ENCODE data around the gene GATA5. TPM values are rescaled to one million over a fixed set of nuclear protein-coding genes. Genes with fewer than 3 reads are reported as not detected.

Gene GATA5
- total and polyA plus RNA-seq, 10 of the 15 experiments (the other 5 are each of a cell fraction or from before 2014, with no cell fraction given): not detected

DNA sequence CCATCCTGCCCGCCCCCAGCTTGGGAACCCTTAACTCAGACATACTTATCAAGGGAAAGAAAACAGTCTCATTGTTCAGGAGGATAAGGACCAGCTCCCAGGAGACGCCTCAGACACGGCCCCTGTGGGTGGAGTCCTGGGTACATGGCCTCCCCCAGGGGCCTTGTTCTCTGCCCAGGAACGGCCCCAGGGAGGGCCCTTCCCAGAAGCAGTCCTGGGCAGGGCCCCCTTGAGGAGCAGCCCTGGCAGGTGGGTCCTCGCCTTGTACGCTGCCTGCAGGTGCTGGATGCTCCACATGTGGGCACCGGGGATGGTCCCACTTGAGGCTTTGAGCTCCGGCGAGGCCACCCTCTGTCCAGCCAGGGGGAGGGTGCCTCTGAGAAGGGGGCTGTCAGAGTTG is 4.5 kb upstream of the GATA5 start:
- Histone ChIP-seq H3K79me2 (ENCODE audit: control insufficient read depth, insufficient read depth, low read length) (no peaks in the 10 kb centered on the region), H3K27me3 (replicated peaks in 1 of 2; ENCODE audit: control insufficient read depth in 2 of 2, insufficient read depth in 2 of 2, low read length in 1 of 2) (peaks cover 14 to 25% of the 10 kb centered on the region in 2 experiments), H3K27ac (ENCODE audit: control insufficient read depth, insufficient read depth) (no peak overlapping the region), H3K9me3 (replicated peaks; ENCODE audit: control insufficient read depth, insufficient read depth, low read length) (no peaks in the 10 kb centered on the region), H3K36me3 (ENCODE audit: control insufficient read depth in 2 of 2, insufficient read depth in 2 of 2, low read length in 1 of 2) (no peaks in the 10 kb centered on the region), H3K9ac (ENCODE audit: control insufficient read depth, insufficient read depth, low read length) (no peak overlapping the region), H3K4me1 (ENCODE audit: control insufficient read depth, insufficient read depth, low read length) (no peaks in the 10 kb centered on the region), H3K4me3 (no peak overlapping the region), H2AFZ (ENCODE audit: control insufficient read depth, low read depth, low read length) (no peak overlapping the region), H4K20me1 (ENCODE audit: control insufficient read depth, insufficient read depth) (no peaks in the 10 kb centered on the region), H3K4me2 (ENCODE audit: control insufficient read depth, insufficient read depth) (no peak overlapping the region)
- SMC1A ChIA-PET (ENCODE audit: uncharacterized antibody, unreplicated experiment): no interaction called here
- TF ChIP-seq RBBP5 (conservative IDR thresholded peaks at IDR 0.05) (no peak), ZBED1 (IDR thresholded peaks at IDR 0.05; ENCODE audit: borderline replicate concordance) (no peak), KLF5 (IDR thresholded peaks at IDR 0.05; ENCODE audit: partially characterized antibody) (no peak), SUPT20H (IDR thresholded peaks at IDR 0.05; ENCODE audit: borderline replicate concordance, control insufficient read depth, low read depth, low read length) (no peak), EZH2 (IDR thresholded peaks at IDR 0.05; ENCODE audit: borderline replicate concordance, control insufficient read depth, low read depth, low read length) (no peak), SMC3 (IDR thresholded peaks at IDR 0.05; ENCODE audit: borderline replicate concordance, low read length) (no peak), TARDBP (IDR thresholded peaks at IDR 0.05; ENCODE audit: borderline replicate concordance) (no peak)
- RAD21 ChIA-PET (ENCODE audit: unreplicated experiment): no interaction called here
- intact Hi-C loops (cut with micrococcal nuclease; ENCODE audit: unreplicated experiment) (no loop called here), in situ Hi-C loops (cut with MboI) (no loop called here)
- WGBS (ENCODE audit: insufficient coverage, insufficient replicate concordance, low lambda C conversion rate, missing lambda C conversion rate): 3% methylated on average over 9 of the region's 9 CpGs
- ATAC-seq (no peak), DNase-seq (ENCODE audit: low read depth, low spot score) (no peak), FAIRE-seq (no peak)
- POLR2A ChIA-PET: no interaction called here
- CTCF ChIA-PET: no interaction called here
- BruUV-seq (replicated peaks): no TSS peak

DNA sequence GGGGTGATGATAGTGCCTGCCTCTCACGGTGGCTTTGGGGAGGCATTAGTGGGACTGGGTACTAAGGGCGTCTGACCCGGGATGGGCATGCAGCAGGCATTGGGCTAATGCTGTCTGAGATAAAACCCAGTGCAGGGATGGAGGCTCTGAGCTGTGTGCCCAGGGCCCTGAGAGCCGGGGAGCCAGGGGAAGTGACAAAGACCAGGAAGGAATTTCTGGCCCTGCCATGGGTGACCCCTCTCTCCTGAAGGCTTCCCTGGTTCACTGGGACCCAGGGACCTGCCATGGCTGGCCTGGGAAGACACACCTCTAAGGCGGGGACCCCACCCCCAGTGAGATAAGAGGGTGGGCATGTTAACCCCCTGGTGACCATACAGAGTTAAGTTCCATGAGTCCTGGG is 3.9 kb upstream of the GATA5 start:
- DNase-seq (ENCODE audit: low read depth, low spot score): no peak
- no peak overlapping the region for H2AFZ ChIP-seq (ENCODE audit: control insufficient read depth, low read depth, low read length)
- no peak overlapping the region for H3K4me2 ChIP-seq (ENCODE audit: control insufficient read depth, insufficient read depth)
- 2% methylated on average over 5 of the region's 5 CpGs for WGBS (ENCODE audit: insufficient coverage, insufficient replicate concordance, low lambda C conversion rate, missing lambda C conversion rate)
- H3K4me3 ChIP-seq: no peak overlapping the region
- H3K9me3 ChIP-seq (replicated peaks; ENCODE audit: control insufficient read depth, insufficient read depth, low read length): no peaks in the 10 kb centered on the region
- CTCF ChIA-PET: no interaction called here
- no peak for ATAC-seq
- in situ Hi-C loops (cut with MboI): no loop called here
- no peaks in the 10 kb centered on the region for H3K36me3 ChIP-seq (ENCODE audit: control insufficient read depth in 2 of 2, insufficient read depth in 2 of 2, low read length in 1 of 2)
- intact Hi-C loops (cut with micrococcal nuclease; ENCODE audit: unreplicated experiment): no loop called here
- SMC1A ChIA-PET (ENCODE audit: uncharacterized antibody, unreplicated experiment): no interaction called here
- H3K79me2 ChIP-seq (ENCODE audit: control insufficient read depth, insufficient read depth, low read length): no peaks in the 10 kb centered on the region
- H3K9ac ChIP-seq (ENCODE audit: control insufficient read depth, insufficient read depth, low read length): no peak overlapping the region
- H3K4me1 ChIP-seq (ENCODE audit: control insufficient read depth, insufficient read depth, low read length): no peaks in the 10 kb centered on the region
- no TSS peak for BruUV-seq (replicated peaks)
- no peak for TF ChIP-seq CBFB (IDR thresholded peaks at IDR 0.05; ENCODE audit: low read depth)
- no peak for TF ChIP-seq BACH1 (IDR thresholded peaks at IDR 0.05; ENCODE audit: borderline replicate concordance)
- no peak for TF ChIP-seq ATF7 (IDR thresholded peaks at IDR 0.05; ENCODE audit: low read depth)
- TF ChIP-seq RFX5 (IDR thresholded peaks at IDR 0.05; ENCODE audit: low read depth, low read length): no peak
- no peak for TF ChIP-seq RB1 (IDR thresholded peaks at IDR 0.05; ENCODE audit: borderline replicate concordance)
- no peak for TF ChIP-seq POU2F2 (IDR thresholded peaks at IDR 0.05; ENCODE audit: borderline replicate concordance, low read depth, low read length)
- TF ChIP-seq ZBED1 (IDR thresholded peaks at IDR 0.05; ENCODE audit: borderline replicate concordance): no peak
- TF ChIP-seq CHD1 (IDR thresholded peaks at IDR 0.05; ENCODE audit: low read depth, low read length): no peak
- no peak for TF ChIP-seq NFYB (IDR thresholded peaks at IDR 0.05; ENCODE audit: insufficient read depth, low read depth, low read length)
- TF ChIP-seq, protein P1, sequence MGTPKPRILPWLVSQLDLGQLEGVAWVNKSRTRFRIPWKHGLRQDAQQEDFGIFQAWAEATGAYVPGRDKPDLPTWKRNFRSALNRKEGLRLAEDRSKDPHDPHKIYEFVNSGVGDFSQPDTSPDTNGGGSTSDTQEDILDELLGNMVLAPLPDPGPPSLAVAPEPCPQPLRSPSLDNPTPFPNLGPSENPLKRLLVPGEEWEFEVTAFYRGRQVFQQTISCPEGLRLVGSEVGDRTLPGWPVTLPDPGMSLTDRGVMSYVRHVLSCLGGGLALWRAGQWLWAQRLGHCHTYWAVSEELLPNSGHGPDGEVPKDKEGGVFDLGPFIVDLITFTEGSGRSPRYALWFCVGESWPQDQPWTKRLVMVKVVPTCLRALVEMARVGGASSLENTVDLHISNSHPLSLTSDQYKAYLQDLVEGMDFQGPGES (IDR thresholded peaks at IDR 0.05): no peak
- no peak for TF ChIP-seq MYB (IDR thresholded peaks at IDR 0.05; ENCODE audit: borderline replicate concordance, low read depth, low read length)
- no peak for TF ChIP-seq KLF5 (IDR thresholded peaks at IDR 0.05; ENCODE audit: partially characterized antibody)
- no peak for TF ChIP-seq CHD4 (IDR thresholded peaks at IDR 0.05)
- TF ChIP-seq, protein P2, sequence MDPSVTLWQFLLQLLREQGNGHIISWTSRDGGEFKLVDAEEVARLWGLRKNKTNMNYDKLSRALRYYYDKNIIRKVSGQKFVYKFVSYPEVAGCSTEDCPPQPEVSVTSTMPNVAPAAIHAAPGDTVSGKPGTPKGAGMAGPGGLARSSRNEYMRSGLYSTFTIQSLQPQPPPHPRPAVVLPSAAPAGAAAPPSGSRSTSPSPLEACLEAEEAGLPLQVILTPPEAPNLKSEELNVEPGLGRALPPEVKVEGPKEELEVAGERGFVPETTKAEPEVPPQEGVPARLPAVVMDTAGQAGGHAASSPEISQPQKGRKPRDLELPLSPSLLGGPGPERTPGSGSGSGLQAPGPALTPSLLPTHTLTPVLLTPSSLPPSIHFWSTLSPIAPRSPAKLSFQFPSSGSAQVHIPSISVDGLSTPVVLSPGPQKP (IDR thresholded peaks at IDR 0.05; ENCODE audit: low read depth, low read length): no peak
- no peak for TF ChIP-seq SREBF2 (IDR thresholded peaks at IDR 0.05; ENCODE audit: low read length)
- peaks cover 16 to 26% of the 10 kb centered on the region in 2 experiments for H3K27me3 ChIP-seq (replicated peaks in 1 of 2; ENCODE audit: control insufficient read depth in 2 of 2, insufficient read depth in 2 of 2, low read length in 1 of 2)
- no peak for FAIRE-seq
- no peaks in the 10 kb centered on the region for H4K20me1 ChIP-seq (ENCODE audit: control insufficient read depth, insufficient read depth)
- RAD21 ChIA-PET (ENCODE audit: unreplicated experiment): no interaction called here
- POLR2A ChIA-PET: no interaction called here
- H3K27ac ChIP-seq (ENCODE audit: control insufficient read depth, insufficient read depth): no peak overlapping the region
